H1 (cell line): Measurements from ENCODE around the gene DLAT. TPM values are rescaled to one million over a fixed set of nuclear protein-coding genes. Genes with fewer than 3 reads are reported as not detected.

ENCODE experiments used
- CTCF ChIA-PET: fragments of 300-600 bp; sonication (Branson Sonifier 250); formaldehyde crosslinking; loops from one replicate; lab custom pipeline; 2021; ENCODE audit not compliant: partially characterized antibody; lab: Charles Lee
- POLR2A ChIA-PET: fragments of 300-600 bp; sonication (Branson Sonifier 250); formaldehyde crosslinking; loops from one replicate; lab custom pipeline; 2021; ENCODE audit warnings: inconsistent platforms; ENCODE audit not compliant: partially characterized antibody; lab: Charles Lee
- DNase-seq, 2 experiments: peaks; one replicate each; pipeline versions ENCODE4 v3.0.0 to v3.0.0-alpha.2; 2010 to 2022; ENCODE audit warnings: low spot score in 2 of 2, low read depth in 1 of 2, mixed read lengths in 1 of 2
- FAIRE-seq: peaks from 2 replicates; lab custom pipeline; 2011; peaks lifted over from hg19 to GRCh38; lab: Jason Lieb, UNC
- H2AFZ ChIP-seq: 2 replicates; pipeline ENCODE4 v1.8.1; 2012; ENCODE audit warnings: low read length, inconsistent platforms
- H2AK5ac ChIP-seq: 2 replicates; pipeline ENCODE4 v1.6.1; 2013; ENCODE audit warnings: low read depth, low read length
- H2BK120ac ChIP-seq: replicated peaks from 2 replicates; pipeline ENCODE3; 2013; ENCODE audit warnings: low read depth, low read length, inconsistent platforms
- H2BK12ac ChIP-seq: 2 replicates; pipeline ENCODE4 v1.6.1; 2013; ENCODE audit warnings: low read depth, low read length
- H2BK15ac ChIP-seq: 2 replicates; pipeline ENCODE4 v1.6.1; 2013; ENCODE audit warnings: low read length
- H2BK20ac ChIP-seq: 2 replicates; pipeline ENCODE4 v1.6.1; 2013; ENCODE audit warnings: low read length
- H2BK5ac ChIP-seq: 2 replicates; pipeline ENCODE4 v1.6.1; 2013; ENCODE audit warnings: low read depth, low read length
- H3K14ac ChIP-seq: 2 replicates; pipeline ENCODE4 v1.6.1; 2013; ENCODE audit warnings: inconsistent platforms; ENCODE audit not compliant: insufficient read length
- H3K18ac ChIP-seq: 2 replicates; pipeline ENCODE4 v1.6.1; 2013; ENCODE audit warnings: low read length; ENCODE audit errors: extremely low read depth
- H3K23ac ChIP-seq: 2 replicates; pipeline ENCODE4 v1.6.1; 2013; ENCODE audit warnings: inconsistent platforms; ENCODE audit not compliant: insufficient read length
- H3K23me2 ChIP-seq: 2 replicates; pipeline ENCODE4 v1.6.1; 2013; ENCODE audit warnings: low read depth, low read length
- H3K27ac ChIP-seq: 2 replicates; pipeline ENCODE4 v1.6.1; 2011; ENCODE audit warnings: low read depth, low read length, inconsistent platforms
- H3K27me3 ChIP-seq, 4 experiments: replicated peaks in 1 of 4; 1 replicate in 1 of 4; 2 replicates in 3 of 4; pipeline versions ENCODE4 v1.6.1 to v1.8.1; 2011 to 2013; ENCODE audit warnings: low read length in 3 of 4, mild to moderate bottlenecking in 3 of 4, inconsistent platforms in 2 of 4, mixed read lengths in 2 of 4, moderate library complexity in 1 of 4; ENCODE audit not compliant: control insufficient read depth in 3 of 4, insufficient read depth in 3 of 4; ENCODE audit errors: extremely low read depth in 1 of 4
- H3K36me3 ChIP-seq, 4 experiments: 2 replicates each; pipeline versions ENCODE4 v1.6.1 to v1.8.1; 2011 to 2013; ENCODE audit warnings: mild to moderate bottlenecking in 4 of 4, low read length in 3 of 4, moderate library complexity in 2 of 4, control low read depth in 1 of 4, inconsistent platforms in 1 of 4; ENCODE audit not compliant: insufficient read depth in 4 of 4, control insufficient read depth in 2 of 4
- H3K4ac ChIP-seq: replicated peaks from 2 replicates; pipeline ENCODE3; 2013; ENCODE audit warnings: low read length, low read depth, mixed read lengths, inconsistent platforms; ENCODE audit not compliant: insufficient read length
- H3K4me1 ChIP-seq, 4 experiments: replicated peaks in 1 of 4; 1 replicate in 1 of 4; 2 replicates in 3 of 4; pipeline versions ENCODE4 v1.6.1 to v1.8.1; 2011 to 2013; ENCODE audit warnings: low read length in 3 of 4, inconsistent platforms in 2 of 4, mixed read lengths in 1 of 4; ENCODE audit not compliant: insufficient read depth in 4 of 4, control insufficient read depth in 3 of 4
- H3K4me2 ChIP-seq, 2 experiments: 2 replicates each; pipeline versions ENCODE4 v1.6.1 to v1.8.1; 2011 to 2013; ENCODE audit warnings: low read depth in 2 of 2, low read length in 2 of 2, control low read depth in 1 of 2, inconsistent platforms in 1 of 2, mild to moderate bottlenecking in 1 of 2; ENCODE audit not compliant: insufficient read depth in 1 of 2
- H3K4me3 ChIP-seq, 4 experiments: fragments of 200-600, 300-600 bp in 1 of 4; sonication (generic), shearing (Covaris generic), sonication (Bioruptor Twin) in 1 of 4; 2 replicates each; pipeline versions ENCODE4 v1.5.1 to v1.8.1; 2011 to 2016; ENCODE audit warnings: low read length in 4 of 4, low read depth in 3 of 4, control low read depth in 2 of 4, inconsistent platforms in 2 of 4, mild to moderate bottlenecking in 2 of 4, mixed read lengths in 1 of 4, moderate library complexity in 1 of 4; ENCODE audit not compliant: insufficient read depth in 2 of 4; ENCODE audit errors: extremely low read depth in 1 of 4
- H3K56ac ChIP-seq: replicated peaks from 2 replicates; pipeline ENCODE3; 2013; ENCODE audit warnings: low read depth, mild to moderate bottlenecking, mixed read lengths, low read length, inconsistent platforms; ENCODE audit not compliant: insufficient read length
- H3K79me1 ChIP-seq: 2 replicates; pipeline ENCODE4 v1.6.1; 2013; ENCODE audit warnings: low read depth, low read length, control low read depth
- H3K79me2 ChIP-seq, 2 experiments: 2 replicates each; pipeline versions ENCODE4 v1.6.1 to v1.8.1; 2012 to 2013; ENCODE audit warnings: low read length in 2 of 2, mild to moderate bottlenecking in 2 of 2, inconsistent platforms in 1 of 2; ENCODE audit not compliant: insufficient read depth in 2 of 2, control insufficient read depth in 1 of 2
- H3K9ac ChIP-seq, 4 experiments: replicated peaks in 1 of 4; 1 replicate in 1 of 4; 2 replicates in 3 of 4; pipeline versions ENCODE4 v1.6.1 to v1.8.1; 2011 to 2013; ENCODE audit warnings: low read depth in 3 of 4, low read length in 3 of 4, control low read depth in 2 of 4, mild to moderate bottlenecking in 2 of 4, moderate library complexity in 2 of 4, inconsistent platforms in 1 of 4; ENCODE audit errors: extremely low read depth in 1 of 4
- H3K9me3 ChIP-seq, 2 experiments: 2 replicates each; pipeline versions ENCODE4 v1.6.1 to v1.8.1; 2012 to 2013; ENCODE audit warnings: mild to moderate bottlenecking in 2 of 2, moderate library complexity in 2 of 2, control low read depth in 1 of 2, inconsistent platforms in 1 of 2, low read depth in 1 of 2, low read length in 1 of 2, mixed read lengths in 1 of 2; ENCODE audit not compliant: insufficient read depth in 2 of 2
- H4K20me1 ChIP-seq, 2 experiments: replicated peaks in 1 of 2; 2 replicates each; pipeline versions ENCODE3 to v1.8.1; 2011 to 2013; ENCODE audit warnings: inconsistent platforms in 2 of 2, low read length in 2 of 2, mild to moderate bottlenecking in 1 of 2; ENCODE audit not compliant: insufficient read depth in 2 of 2, control insufficient read depth in 1 of 2
- H4K5ac ChIP-seq: 2 replicates; pipeline ENCODE4 v1.6.1; 2013; ENCODE audit warnings: low read length, low read depth, mixed read lengths, inconsistent platforms; ENCODE audit not compliant: insufficient read length
- H4K8ac ChIP-seq: 2 replicates; pipeline ENCODE4 v1.8.0; 2013; ENCODE audit warnings: mild to moderate bottlenecking, moderate library complexity, low read length, inconsistent platforms; ENCODE audit not compliant: insufficient read depth; ENCODE audit errors: extremely low read depth
- H4K91ac ChIP-seq: replicated peaks from 2 replicates; pipeline ENCODE3; 2013; ENCODE audit warnings: low read length, mixed read lengths, inconsistent platforms; ENCODE audit not compliant: insufficient read length
- CTBP2 ChIP-seq: IDR thresholded peaks from 2 replicates; pipeline ENCODE4 v1.7.0; 2011; ENCODE audit warnings: borderline replicate concordance, mild to moderate bottlenecking, moderate library complexity, mixed read lengths, low read length; ENCODE audit not compliant: insufficient read depth, insufficient read length
- EGR1 ChIP-seq: IDR thresholded peaks from 2 replicates; pipeline ENCODE4 v1.6.1; 2011; ENCODE audit warnings: low read depth, low read length, borderline replicate concordance
- GTF2F1 ChIP-seq: IDR thresholded peaks from 2 replicates; pipeline ENCODE4 v1.6.1; 2012; ENCODE audit warnings: low read depth, low read length, improper control_type of control experiment, borderline replicate concordance
- NANOG ChIP-seq: IDR thresholded peaks from 2 replicates; pipeline ENCODE4 v1.6.1; 2011; ENCODE audit warnings: low read length, low read depth, mild to moderate bottlenecking, inconsistent platforms; ENCODE audit not compliant: insufficient read depth, poor library complexity, severe bottlenecking
- POLR2A ChIP-seq, 2 experiments: IDR thresholded peaks; 1 replicate in 1 of 2; 2 replicates in 1 of 2; pipeline ENCODE4 v1.6.1; 2011; ENCODE audit warnings: low read depth in 2 of 2, low read length in 2 of 2, mild to moderate bottlenecking in 2 of 2; ENCODE audit errors: control extremely low read depth in 1 of 2
- POU5F1 ChIP-seq: IDR thresholded peaks from 2 replicates; pipeline ENCODE4 v1.6.1; 2011; ENCODE audit warnings: low read depth, mild to moderate bottlenecking, low read length, moderate library complexity
- SAP30 ChIP-seq: fragments of 300-600 bp; sonication (generic); IDR thresholded peaks from 2 replicates; pipeline ENCODE4 v1.7.1; 2012; ENCODE audit warnings: low read length, moderate library complexity, mild to moderate bottlenecking, inconsistent platforms; ENCODE audit not compliant: insufficient read depth, insufficient replicate concordance
- SIN3A ChIP-seq, 2 experiments: IDR thresholded peaks in 1 of 2; conservative IDR thresholded peaks in 1 of 2; 2 replicates each; pipeline ENCODE4 v1.6.1; 2011 to 2012; ENCODE audit warnings: low read length in 2 of 2, improper control_type of control experiment in 1 of 2, low read depth in 1 of 2, mild to moderate bottlenecking in 1 of 2
- SIRT6 ChIP-seq: IDR thresholded peaks from one replicate; pipeline ENCODE4 v1.7.1; 2012; ENCODE audit warnings: low read length, inconsistent platforms
- SP1 ChIP-seq: IDR thresholded peaks from 2 replicates; pipeline ENCODE4 v1.6.1; 2011; ENCODE audit warnings: low read depth, low read length
- SUZ12 ChIP-seq: fragments of 200-600 bp; sonication (generic); IDR thresholded peaks from 2 replicates; pipeline ENCODE4 v1.6.1; 2012; ENCODE audit warnings: mild to moderate bottlenecking, inconsistent platforms, low read length, moderate library complexity, mixed read lengths
- TAF7 ChIP-seq: optimal IDR thresholded peaks from 2 replicates; pipeline ENCODE3; 2011; ENCODE audit warnings: low read depth, mild to moderate bottlenecking, inconsistent platforms, low read length, moderate library complexity, borderline replicate concordance
- WGBS, 2 experiments: shearing (Covaris generic) in 1 of 2; methylation state at CpG; one replicate each; pipeline versions ENCODE4 v1.1.6 to v1.1.7; 2013 to 2015; ENCODE audit warnings: low lambda C conversion rate in 2 of 2, mixed read lengths in 2 of 2, inconsistent platforms in 1 of 2, low coverage in 1 of 2, missing lambda C conversion rate in 1 of 2; ENCODE audit not compliant: insufficient replicate concordance in 2 of 2, insufficient coverage in 1 of 2, insufficient read length in 1 of 2; ENCODE audit errors: extremely low coverage in 1 of 2, missing lambda C conversion rate in 1 of 2; 5-methylcytosine and 5-hydroxymethylcytosine counted together
- polyA plus RNA-seq, 7 experiments: library from polyadenylated mRNA; depleted of rRNA in 3 of 7; stranded (reverse) in 5 of 7; unstranded in 2 of 7; fragments of >200 nt in 5 of 7; fragments of 200-250 nt in 2 of 7; gene quantifications; 1 replicate in 5 of 7; 2 replicates in 1 of 7; 4 replicates in 1 of 7; pipeline versions ENCODE4 v1.2.1 to v1.2.3, GENCODE V29; 2011 to 2013; ENCODE audit warnings: missing spikeins in 2 of 7, mixed read lengths in 2 of 7
- total RNA-seq: library from RNA; stranded (reverse); fragmentation: NEBNext Ultra II Directional; extraction: Animal tissue kit (Norgen Biotek cat#: 25700); gene quantifications from 2 replicates; pipeline ENCODE4 v1.2.1, GENCODE V29; 2021
- TF ChIP-seq, protein P1 (sequence below): IDR thresholded peaks from 2 replicates; pipeline ENCODE4 v1.6.1; 2011; ENCODE audit warnings: low read depth, mild to moderate bottlenecking, low read length; ENCODE audit not compliant: insufficient read depth

The DLAT gene
- total and polyA plus RNA-seq, 2 of the 8 experiments (the other 6 are each of a cell fraction or from before 2014, with no cell fraction given), result 23.1 to 66.2 TPM

- no peak overlapping the region for H3K4me2 ChIP-seq
- no peak overlapping the region for H2AK5ac ChIP-seq
- H2AFZ ChIP-seq, result no peak overlapping the region
- H3K9me3 ChIP-seq, result no peaks in the 10 kb centered on the region
- H3K23ac ChIP-seq, result no peak overlapping the region
- H3K4me1 ChIP-seq, result no peaks in the 10 kb centered on the region
- H3K9ac ChIP-seq, result no peak overlapping the region
- no peak overlapping the region for H2BK20ac ChIP-seq
- POLR2A ChIA-PET, result no interaction called here
- H3K14ac ChIP-seq, result no peak overlapping the region
- H2BK120ac ChIP-seq, result no peak overlapping the region
- no peak overlapping the region for H4K8ac ChIP-seq
- H3K4me3 ChIP-seq, result no peak overlapping the region
- H3K27ac ChIP-seq, result no peak overlapping the region
- H3K4ac ChIP-seq, result no peak overlapping the region
- H4K20me1 ChIP-seq, result no peaks in the 10 kb centered on the region
- H4K5ac ChIP-seq, result no peak overlapping the region
- H3K79me1 ChIP-seq, result no peaks in the 10 kb centered on the region
- H2BK5ac ChIP-seq, result no peak overlapping the region
- no peak overlapping the region for H3K56ac ChIP-seq
- H3K27me3 ChIP-seq, result no peaks in the 10 kb centered on the region
- H3K18ac ChIP-seq, result no peak overlapping the region
- DNase-seq (no peak), FAIRE-seq (no peak)
- H2BK15ac ChIP-seq, result no peak overlapping the region
- CTCF ChIA-PET, result interaction anchor here (0.9 to 4.8 kb wide), 8 partner anchors 15 to 154 kb away, joined by 3 to 40 read pairs (median 6); partner anchors contain the start of gene DIXDC1
- WGBS, 2 experiments, result 84 to 100% methylated on average over 1 to 3 of the region's 3 CpGs
- no peak overlapping the region for H4K91ac ChIP-seq
- no peak overlapping the region for H2BK12ac ChIP-seq
- no peaks in the 10 kb centered on the region for H3K23me2 ChIP-seq
- H3K36me3 ChIP-seq, result peaks cover 3 to 55% (median 24%) of the 10 kb centered on the region in 4 experiments; a peak in 7 of 8 replicates
- H3K79me2 ChIP-seq, result no peaks in the 10 kb centered on the region
- no peak for TF ChIP-seq POLR2A (IDR thresholded peaks at IDR 0.05; ENCODE audit: control extremely low read depth in 1 of 2, low read depth in 2 of 2, low read length in 2 of 2)
- no peak for TF ChIP-seq SP1
- TF ChIP-seq SAP30, result no peak
- no peak for TF ChIP-seq POU5F1
- TF ChIP-seq TAF7, result no peak
- no peak for TF ChIP-seq SIRT6
- no peak for TF ChIP-seq SUZ12
- TF ChIP-seq NANOG, result no peak
- TF ChIP-seq, protein P1, sequence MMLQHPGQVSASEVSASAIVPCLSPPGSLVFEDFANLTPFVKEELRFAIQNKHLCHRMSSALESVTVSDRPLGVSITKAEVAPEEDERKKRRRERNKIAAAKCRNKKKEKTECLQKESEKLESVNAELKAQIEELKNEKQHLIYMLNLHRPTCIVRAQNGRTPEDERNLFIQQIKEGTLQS, result no peak
- TF ChIP-seq EGR1, result no peak
- no peak for TF ChIP-seq GTF2F1
- TF ChIP-seq CTBP2, result no peak
- TF ChIP-seq SIN3A (conservative IDR thresholded peaks at IDR 0.05 in 1 of 2, IDR thresholded peaks at IDR 0.05 in 1 of 2; ENCODE audit: low read depth in 1 of 2, low read length in 2 of 2), result no peak
These were observed 29.1 kb upstream of the DLAT start for GRCh38 chr11:111996129-111996528.
